Stimulated activated effector memory CD8-positive, alpha-beta T cell treated with anti-CD3 and anti-CD28 coated beads, Interleukin-12 subunit alpha, Interleukin-12 subunit beta, amount 100 ng/mL, for 72 hours (primary cell): Measurements from ENCODE around the gene DGKD.
"Not testable (repeated sequence)": the region's sequence is repeated elsewhere in the genome, so short reads cannot be mapped to it uniquely, and the experiment has no call there.

Source experiments
- ATAC-seq: fragments of 150-1000 bp; cut with Tn5 transposase; 2 replicates; pipeline ENCODE4 v1.10.0; 2021
- DNase-seq, 2 donors: peaks; one replicate each; pipeline ENCODE4 v3.0.0; 2021 to 2022; ENCODE audit warnings: low spot score in 2 of 2
- H3K27ac Mint-ChIP-seq: one replicate; pipeline ENCODE4 v1.8.0; 2022; ENCODE audit warnings: mild to moderate bottlenecking, mixed read lengths
- H3K36me3 Mint-ChIP-seq: one replicate; pipeline ENCODE4 v1.8.0; 2022; ENCODE audit warnings: mild to moderate bottlenecking, mixed read lengths
- H3K4me1 Mint-ChIP-seq: one replicate; pipeline ENCODE4 v1.8.0; 2022; ENCODE audit warnings: mixed read lengths
- H3K4me3 Mint-ChIP-seq: one replicate; pipeline ENCODE4 v1.8.0; 2022; ENCODE audit warnings: mild to moderate bottlenecking, mixed read lengths
- H3K9me3 Mint-ChIP-seq: one replicate; pipeline ENCODE4 v1.8.0; 2022; ENCODE audit warnings: mixed read lengths

DGKD gene

GRCh38 chr2:233365861-233366520, 11.7 kb downstream of the DGKD start:
- Mint-ChIP-seq H3K4me3 (no peak overlapping the region), H3K27ac (peak overlapping the region; percentile 69), H3K36me3 (peaks cover 28% of the 10 kb centered on the region), H3K9me3 (no peaks in the 10 kb centered on the region), H3K4me1 (peaks cover 55% of the 10 kb centered on the region)
- DNase-seq (no peak), ATAC-seq (peak; percentile 53)

DNA sequence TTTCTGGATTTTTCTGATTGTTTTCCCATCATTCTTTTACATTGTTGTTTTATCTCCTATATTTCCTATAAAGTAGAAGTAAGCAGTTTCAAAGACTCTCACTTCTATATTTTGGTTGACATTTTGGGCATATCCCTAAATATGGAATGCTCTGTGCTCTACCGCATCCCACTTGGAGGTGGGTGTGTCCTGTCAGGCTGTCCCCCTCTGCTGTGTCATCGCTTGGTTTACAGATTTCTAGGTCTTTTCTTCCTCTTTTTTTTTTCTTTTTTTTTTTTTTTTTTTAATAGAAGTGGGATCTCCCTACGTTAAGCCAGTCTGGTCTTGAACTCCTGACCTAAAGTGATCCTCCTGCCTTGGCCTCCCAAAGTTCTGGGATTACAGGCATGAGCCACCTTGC, 13.3 kb downstream of the DGKD start:
- Mint-ChIP-seq H3K27ac (no peak overlapping the region), H3K36me3 (peaks cover 33% of the 10 kb centered on the region), H3K4me1 (peaks cover 57% of the 10 kb centered on the region), H3K9me3 (no peaks in the 10 kb centered on the region), H3K4me3 (no peak overlapping the region)
- DNase-seq: no peak
- ATAC-seq: no peak

- Mint-ChIP-seq H3K9me3 (no peaks in the 10 kb centered on the region), H3K4me1 (peaks cover 61% of the 10 kb centered on the region), H3K27ac (peak overlapping the region; percentile 61), H3K4me3 (no peak overlapping the region), H3K36me3 (peaks cover 40% of the 10 kb centered on the region)
- no peak for ATAC-seq
- no peak for DNase-seq
Observed at GRCh38 chr2:233368756-233369155, 14.5 kb downstream of the DGKD start.

GRCh38 chr2:233369462-233369861, 15.2 kb downstream of the DGKD start:
- DNase-seq (no peak), ATAC-seq (no peak)
- Mint-ChIP-seq H3K4me3 (no peak overlapping the region), H3K9me3 (no peaks in the 10 kb centered on the region), H3K27ac (peak overlapping the region; percentile 61), H3K36me3 (peaks cover 43% of the 10 kb centered on the region), H3K4me1 (peaks cover 57% of the 10 kb centered on the region)

DNA sequence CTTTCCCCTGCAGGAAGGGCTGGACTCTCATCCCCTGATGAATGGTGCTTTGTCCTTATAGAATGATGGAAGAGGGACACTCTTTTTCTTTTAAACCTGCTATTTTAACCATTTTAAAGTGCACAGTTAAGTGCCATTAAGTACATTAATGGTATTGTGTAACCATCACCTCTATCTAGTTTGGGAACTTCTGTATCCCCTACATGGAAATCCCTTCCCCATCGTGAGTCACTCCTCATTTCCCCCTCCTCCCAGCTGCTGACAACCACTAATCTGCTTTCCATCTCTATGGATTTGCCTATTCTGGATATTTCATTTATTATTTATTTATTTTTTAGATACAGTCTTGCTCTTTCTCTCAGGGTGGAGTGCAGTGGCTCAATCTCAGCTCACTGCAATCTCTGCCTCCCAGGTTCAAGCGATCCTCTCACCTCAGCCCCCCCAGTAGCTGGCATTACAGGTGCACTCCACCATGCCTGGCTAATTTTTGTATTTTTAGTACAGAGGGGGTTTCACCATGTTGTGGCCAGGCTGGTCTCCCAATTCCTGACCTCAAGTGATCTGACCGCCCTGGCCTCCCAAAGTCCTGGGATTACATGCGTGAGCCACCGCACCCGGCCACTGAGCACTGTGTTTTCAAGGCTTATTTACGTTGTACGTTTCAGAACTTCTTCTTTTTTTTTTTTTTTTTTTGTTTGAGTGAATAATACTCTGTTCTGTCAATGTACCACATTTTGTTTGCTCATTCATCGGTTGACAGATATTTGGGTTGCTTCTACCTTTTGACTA, 15.8 kb downstream of the DGKD start:
- Mint-ChIP-seq H3K4me1 (peaks cover 54% of the 10 kb centered on the region), H3K4me3 (no peak overlapping the region), H3K27ac (peak overlapping the region; percentile 61), H3K36me3 (peaks cover 41% of the 10 kb centered on the region), H3K9me3 (no peaks in the 10 kb centered on the region)
- DNase-seq (no peak), ATAC-seq (no peak)

GRCh38 chr2:233371641-233372040, 17.3 kb downstream of the DGKD start:
- Mint-ChIP-seq H3K4me3 (no peak overlapping the region), H3K9me3 (no peaks in the 10 kb centered on the region), H3K4me1 (peaks cover 42% of the 10 kb centered on the region), H3K27ac (no peak overlapping the region), H3K36me3 (peaks cover 35% of the 10 kb centered on the region)
- ATAC-seq (no peak), DNase-seq (no peak)

GRCh38 chr2:233372855-233373254, 18.6 kb downstream of the DGKD start:
- Mint-ChIP-seq H3K4me3 (no peak overlapping the region), H3K27ac (no peak overlapping the region), H3K9me3 (no peaks in the 10 kb centered on the region), H3K4me1 (peaks cover 33% of the 10 kb centered on the region), H3K36me3 (peaks cover 44% of the 10 kb centered on the region)
- ATAC-seq: no peak
- no peak for DNase-seq

GRCh38 chr2:233373316-233373715, 19.0 kb downstream of the DGKD start:
- no peak for ATAC-seq
- H3K9me3 Mint-ChIP-seq: no peaks in the 10 kb centered on the region
- peaks cover 33% of the 10 kb centered on the region for H3K4me1 Mint-ChIP-seq
- DNase-seq: no peak
- peaks cover 44% of the 10 kb centered on the region for H3K36me3 Mint-ChIP-seq
- no peak overlapping the region for H3K4me3 Mint-ChIP-seq
- no peak overlapping the region for H3K27ac Mint-ChIP-seq

- H3K4me1 Mint-ChIP-seq: peaks cover 32% of the 10 kb centered on the region
- H3K4me3 Mint-ChIP-seq, H3K9me3 Mint-ChIP-seq, DNase-seq, ATAC-seq: not testable (repeated sequence)
- peak overlapping the region; percentile 7 for H3K27ac Mint-ChIP-seq
- H3K36me3 Mint-ChIP-seq: peaks cover 44% of the 10 kb centered on the region
Observed at GRCh38 chr2:233374776-233375175, 20.5 kb downstream of the DGKD start.

GRCh38 chr2:233375490-233376314, 21.4 kb downstream of the DGKD start:
- Mint-ChIP-seq H3K9me3 (no peaks in the 10 kb centered on the region), H3K36me3 (peaks cover 44% of the 10 kb centered on the region), H3K4me1 (peaks cover 37% of the 10 kb centered on the region), H3K27ac (peak overlapping the region; percentile 7), H3K4me3 (no peak overlapping the region)
- ATAC-seq (no peak), DNase-seq (no peak)

GRCh38 chr2:233379034-233379433, 24.7 kb downstream of the DGKD start:
- no peaks in the 10 kb centered on the region for H3K9me3 Mint-ChIP-seq

GRCh38 chr2:233379441-233379840, 25.1 kb downstream of the DGKD start:
- H3K36me3 Mint-ChIP-seq: peaks cover 16% of the 10 kb centered on the region
- ATAC-seq (no peak), DNase-seq (no peak)
- peaks cover 52% of the 10 kb centered on the region for H3K4me1 Mint-ChIP-seq
- H3K9me3 Mint-ChIP-seq: no peaks in the 10 kb centered on the region
- H3K27ac Mint-ChIP-seq: peak overlapping the region; percentile 66
- peak overlapping the region; percentile 5 for H3K4me3 Mint-ChIP-seq

More at GRCh38 chr2:233379034-233379433, 24.7 kb downstream of the DGKD start:
- Mint-ChIP-seq H3K27ac (peak overlapping the region; percentile 66), H3K36me3 (peaks cover 20% of the 10 kb centered on the region), H3K4me3 (no peak overlapping the region), H3K4me1 (peaks cover 48% of the 10 kb centered on the region)
- DNase-seq (no peak), ATAC-seq (no peak)

DNA sequence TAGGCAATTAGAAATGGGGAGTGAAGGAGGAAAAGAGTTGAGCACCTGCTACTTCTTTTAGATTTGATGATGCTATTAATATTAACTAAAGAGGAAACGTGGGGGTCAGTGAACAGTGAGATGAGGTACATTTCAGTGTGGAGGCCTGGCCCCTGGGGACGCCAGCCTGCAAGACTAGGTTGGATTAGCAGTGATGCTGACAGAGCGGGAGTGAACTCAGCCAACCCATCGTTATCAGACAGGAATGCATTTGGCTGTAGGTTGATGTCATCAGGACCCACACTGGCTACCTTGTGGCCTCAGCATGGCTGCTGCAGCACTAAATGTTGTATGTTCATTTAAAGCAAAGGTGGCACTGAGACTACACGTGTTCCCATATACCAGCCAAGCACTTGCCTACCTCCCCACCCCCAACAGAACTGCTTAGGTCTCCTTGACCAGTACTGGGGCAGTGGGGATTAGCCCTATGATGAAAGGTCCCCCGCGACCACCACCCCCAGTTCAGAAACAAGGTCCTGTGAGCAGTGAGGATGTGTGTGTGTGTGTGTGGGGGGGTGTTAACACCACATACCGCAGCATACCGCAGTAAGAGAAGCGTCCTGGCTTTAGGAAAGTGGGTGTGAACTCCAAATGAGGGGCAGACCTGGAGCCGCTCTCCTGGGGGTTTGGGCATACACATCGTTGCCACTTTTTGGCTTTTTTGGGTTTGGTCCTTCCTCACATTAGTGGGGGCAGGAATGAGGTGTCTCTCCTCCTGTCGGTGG, 26.0 kb downstream of the DGKD start:
- ATAC-seq: peak; percentile 40
- peak overlapping the region; percentile 5 for H3K4me3 Mint-ChIP-seq
- H3K27ac Mint-ChIP-seq: peak overlapping the region; percentile 68

GRCh38 chr2:233380995-233381637, 26.8 kb downstream of the DGKD start:
- H3K36me3 Mint-ChIP-seq: peaks cover 16% of the 10 kb centered on the region
- ATAC-seq: no peak
- no peak for DNase-seq
- peak overlapping the region; percentile 1 for H3K4me3 Mint-ChIP-seq
- peak overlapping the region; percentile 68 for H3K27ac Mint-ChIP-seq
- H3K9me3 Mint-ChIP-seq: no peaks in the 10 kb centered on the region
- peaks cover 69% of the 10 kb centered on the region for H3K4me1 Mint-ChIP-seq

More for the DNA sequence above, 26.0 kb downstream of the DGKD start:
- Mint-ChIP-seq H3K4me1 (peaks cover 61% of the 10 kb centered on the region), H3K36me3 (peaks cover 16% of the 10 kb centered on the region), H3K9me3 (no peaks in the 10 kb centered on the region)
- DNase-seq: no peak
